Thyroid gland (tissue), 4 donors: ENCODE data around the gene SCN10A. TPM values are rescaled to one million over a fixed set of nuclear protein-coding genes. Genes with fewer than 3 reads are reported as not detected.

Experiments
- DNase-seq, 2 donors: peaks; one replicate each; pipeline ENCODE4 v3.0.0-alpha.2; 2019
- H3K27ac ChIP-seq, 3 donors: fragments of 200-600 bp; sonication (generic); 1 replicate in 2 of 3; 2 replicates in 1 of 3; pipeline ENCODE4 v1.5.1; 2016 to 2019; ENCODE audit warnings: mild to moderate bottlenecking in 1 of 3, moderate library complexity in 1 of 3
- H3K27me3 ChIP-seq: fragments of 200-600 bp; sonication (generic); one replicate; pipeline ENCODE4 v1.5.1; 2019
- H3K36me3 ChIP-seq, 2 donors: fragments of 200-600 bp; sonication (generic); one replicate each; pipeline ENCODE4 v1.5.1; 2016 to 2019
- H3K4me1 ChIP-seq, 2 donors: fragments of 200-600 bp; sonication (generic); one replicate each; pipeline ENCODE4 v1.5.1; 2017 to 2019
- H3K4me3 ChIP-seq, 3 donors: fragments of 200-600 bp; sonication (generic); replicated peaks in 1 of 3; 1 replicate in 2 of 3; 2 replicates in 1 of 3; pipeline ENCODE4 v1.5.1; 2016; ENCODE audit warnings: mild to moderate bottlenecking in 1 of 3
- H3K9me3 ChIP-seq: fragments of 200-600 bp; sonication (generic); one replicate; pipeline ENCODE4 v1.5.1; 2017
- POLR2A ChIP-seq, 2 donors: fragments of 450-650 bp; IDR thresholded peaks; one replicate each; pipeline ENCODE4 v1.6.1; 2017; ENCODE audit warnings: antibody characterized with exemption in 2 of 2, mild to moderate bottlenecking in 2 of 2, moderate library complexity in 1 of 2
- WGBS, 2 donors: methylation state at CpG; one replicate each; pipeline ENCODE4 v1.1.5; 2017; 5-methylcytosine and 5-hydroxymethylcytosine counted together
- intact Hi-C: fragments of 100-400 bp; cut with DNase I; formaldehyde crosslinking; loops from one replicate; pipeline ENCODE4 v1.15.1; 2023
- total RNA-seq, 4 donors: library from RNA; depleted of rRNA; stranded (reverse); fragments of >200 nt; gene quantifications; one replicate each; pipeline ENCODE4 v1.2.3, GENCODE V29; 2016
- TF ChIP-seq, protein P1 (sequence below), 6 experiments: fragments of 200-600 bp in 3 of 6; fragments of 450-650 bp in 3 of 6; sonication (generic) in 3 of 6; IDR thresholded peaks; one replicate each; pipeline ENCODE4 v1.5.1; 2016 to 2019; ENCODE audit warnings: antibody characterized with exemption in 6 of 6, mild to moderate bottlenecking in 2 of 6, inconsistent platforms in 1 of 6, moderate library complexity in 1 of 6

The SCN10A gene
- total RNA-seq, 4 donors from 2014 or later, result not detected

DNA sequence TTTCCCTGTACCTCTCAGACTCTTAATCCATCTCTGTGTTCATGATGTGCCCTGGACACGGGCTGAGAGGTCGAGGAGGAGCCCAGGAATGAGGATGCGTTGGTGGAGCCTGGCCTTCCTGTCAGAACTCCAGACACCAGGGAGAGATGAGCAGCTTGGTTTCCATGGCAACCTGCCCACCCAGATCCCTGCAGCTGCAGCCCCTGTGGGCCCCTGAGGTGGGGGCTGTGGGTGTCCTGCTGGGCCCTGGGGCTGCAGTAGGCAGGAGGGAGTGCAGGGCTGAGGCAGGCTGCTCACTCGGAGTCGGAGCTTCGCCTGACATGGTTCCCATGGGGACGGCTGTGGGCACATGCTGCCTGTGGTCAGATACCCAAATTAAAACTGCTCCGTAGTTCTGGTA is 7.7 kb upstream of the SCN10A start:
- no peak for DNase-seq
- TF ChIP-seq, protein P1, sequence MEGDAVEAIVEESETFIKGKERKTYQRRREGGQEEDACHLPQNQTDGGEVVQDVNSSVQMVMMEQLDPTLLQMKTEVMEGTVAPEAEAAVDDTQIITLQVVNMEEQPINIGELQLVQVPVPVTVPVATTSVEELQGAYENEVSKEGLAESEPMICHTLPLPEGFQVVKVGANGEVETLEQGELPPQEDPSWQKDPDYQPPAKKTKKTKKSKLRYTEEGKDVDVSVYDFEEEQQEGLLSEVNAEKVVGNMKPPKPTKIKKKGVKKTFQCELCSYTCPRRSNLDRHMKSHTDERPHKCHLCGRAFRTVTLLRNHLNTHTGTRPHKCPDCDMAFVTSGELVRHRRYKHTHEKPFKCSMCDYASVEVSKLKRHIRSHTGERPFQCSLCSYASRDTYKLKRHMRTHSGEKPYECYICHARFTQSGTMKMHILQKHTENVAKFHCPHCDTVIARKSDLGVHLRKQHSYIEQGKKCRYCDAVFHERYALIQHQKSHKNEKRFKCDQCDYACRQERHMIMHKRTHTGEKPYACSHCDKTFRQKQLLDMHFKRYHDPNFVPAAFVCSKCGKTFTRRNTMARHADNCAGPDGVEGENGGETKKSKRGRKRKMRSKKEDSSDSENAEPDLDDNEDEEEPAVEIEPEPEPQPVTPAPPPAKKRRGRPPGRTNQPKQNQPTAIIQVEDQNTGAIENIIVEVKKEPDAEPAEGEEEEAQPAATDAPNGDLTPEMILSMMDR (IDR thresholded peaks at IDR 0.05), result no peak
- TF ChIP-seq POLR2A (IDR thresholded peaks at IDR 0.05), result no peak
- H3K4me3 ChIP-seq, result no peak overlapping the region
- no peaks in the 10 kb centered on the region for H3K27me3 ChIP-seq
- no peaks in the 10 kb centered on the region for H3K9me3 ChIP-seq
- 66 to 72% methylated on average over 6 to 8 of the region's 8 CpGs for WGBS, 2 donors
- no peak overlapping the region for H3K27ac ChIP-seq
- no peaks in the 10 kb centered on the region for H3K36me3 ChIP-seq
- no peaks in the 10 kb centered on the region for H3K4me1 ChIP-seq
- intact Hi-C loops, result no loop called here

DNA sequence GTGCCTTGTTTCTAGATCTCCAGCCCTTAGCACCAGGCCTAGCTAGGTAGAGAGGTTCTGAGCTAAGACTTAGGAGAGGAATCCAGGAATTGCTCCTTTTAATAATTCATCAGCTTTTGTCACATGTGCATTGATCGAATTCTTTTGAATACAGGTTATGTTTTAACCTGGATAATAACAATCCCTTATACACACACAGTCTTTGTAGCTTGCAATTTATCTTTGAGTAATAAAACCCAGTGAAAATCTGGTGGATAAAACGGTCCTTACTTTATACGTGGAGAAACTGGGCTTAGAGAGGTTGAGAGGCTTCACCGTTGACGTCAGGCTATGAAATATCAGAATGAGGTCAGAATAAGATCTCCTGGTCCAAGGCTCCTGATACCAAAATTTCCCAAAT is 7.2 kb upstream of the SCN10A start:
- no peaks in the 10 kb centered on the region for H3K27me3 ChIP-seq
- H3K4me1 ChIP-seq, result no peaks in the 10 kb centered on the region
- no peak overlapping the region for H3K27ac ChIP-seq
- no peak for DNase-seq
- no peak overlapping the region for H3K4me3 ChIP-seq
- TF ChIP-seq, protein P1 (IDR thresholded peaks at IDR 0.05), result no peak
- TF ChIP-seq POLR2A (IDR thresholded peaks at IDR 0.05), result no peak
- H3K36me3 ChIP-seq, result no peaks in the 10 kb centered on the region
- intact Hi-C loops, result no loop called here
- no peaks in the 10 kb centered on the region for H3K9me3 ChIP-seq
- WGBS, 2 donors, result 86 to 92% methylated on average over 5 of the region's 5 CpGs

DNA sequence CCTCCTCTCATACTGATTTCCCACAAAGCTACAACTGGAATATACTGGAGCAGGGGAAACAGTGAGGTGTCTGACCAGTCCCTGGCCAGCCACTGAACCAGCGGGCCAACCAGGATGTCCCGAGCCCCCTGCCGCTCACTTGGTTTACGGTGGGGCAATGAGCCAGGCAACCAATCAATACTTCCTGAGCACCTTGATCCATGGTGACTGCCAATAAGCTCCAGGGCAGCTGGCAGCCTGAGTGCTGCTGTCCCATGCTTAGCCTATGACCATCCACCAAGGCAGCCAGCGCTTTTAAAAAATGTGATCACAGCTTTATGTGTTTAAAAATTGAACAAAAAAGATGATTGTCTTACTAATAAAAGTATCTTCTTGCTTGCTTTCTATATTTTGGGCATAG is 4.2 kb downstream of the SCN10A start:
- no peaks in the 10 kb centered on the region for H3K36me3 ChIP-seq
- H3K27ac ChIP-seq, result no peak overlapping the region
- intact Hi-C loops, result no loop called here
- no peaks in the 10 kb centered on the region for H3K9me3 ChIP-seq
- no peaks in the 10 kb centered on the region for H3K4me1 ChIP-seq
- no peak for DNase-seq
- no peaks in the 10 kb centered on the region for H3K27me3 ChIP-seq
- no peak overlapping the region for H3K4me3 ChIP-seq
- no peak for TF ChIP-seq POLR2A (IDR thresholded peaks at IDR 0.05)
- TF ChIP-seq, protein P1 (IDR thresholded peaks at IDR 0.05), result no peak
- 82% methylated on average over 5 of the region's 5 CpGs for WGBS, 2 donors

DNA sequence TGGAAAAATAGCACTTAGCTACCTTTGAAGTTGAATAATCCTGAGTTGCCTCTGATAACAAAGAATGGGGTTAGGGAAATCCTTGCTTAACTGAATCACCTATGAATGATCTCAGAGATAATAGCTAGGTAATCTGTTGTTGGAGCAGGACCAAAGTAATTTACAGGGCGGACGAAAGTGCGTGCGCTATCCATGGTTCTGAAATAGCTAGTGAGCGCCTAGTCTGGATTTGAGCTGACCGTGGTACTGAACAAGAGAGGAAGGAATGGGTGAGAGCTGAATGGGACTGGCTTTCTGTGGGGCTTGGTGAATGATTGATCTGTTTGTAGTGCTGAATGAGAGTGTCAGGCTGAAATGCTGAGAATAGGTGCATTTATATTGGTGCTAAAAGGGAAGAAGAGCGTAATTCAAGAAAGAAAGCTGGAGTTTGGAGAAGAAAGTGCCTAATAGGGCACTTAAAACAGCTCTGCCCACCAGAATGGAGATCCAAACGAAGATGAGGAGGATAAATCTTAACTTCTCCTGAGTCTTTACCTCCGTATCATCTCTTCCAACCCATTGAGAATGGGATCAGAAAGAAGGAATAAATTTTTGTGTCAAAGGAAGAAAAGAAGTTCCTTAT is 10.1 kb downstream of the SCN10A start:
- no peak for TF ChIP-seq POLR2A (IDR thresholded peaks at IDR 0.05)
- TF ChIP-seq, protein P1 (IDR thresholded peaks at IDR 0.05), result no peak
- no peaks in the 10 kb centered on the region for H3K4me1 ChIP-seq
- DNase-seq, result peak; percentile 17 to 41

DNA sequence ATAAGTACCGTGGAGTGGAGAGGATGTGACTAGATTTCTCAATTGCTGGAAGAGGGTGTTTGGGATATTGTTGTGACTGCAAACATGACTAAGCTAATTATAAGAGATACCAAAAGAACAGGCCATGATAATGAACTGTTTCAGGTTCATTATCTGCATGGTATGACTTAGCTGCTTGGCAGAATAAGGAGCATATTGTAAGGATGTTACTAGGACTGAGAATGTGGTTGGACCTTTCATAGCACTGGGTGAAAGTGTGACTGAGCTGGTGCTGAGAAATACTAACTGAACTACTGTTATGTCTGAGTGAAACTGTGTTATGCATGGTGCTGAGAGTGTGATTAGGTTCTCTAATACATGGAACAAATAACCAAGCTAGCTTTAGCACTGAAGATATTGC is 11.0 kb downstream of the SCN10A start:
- no peaks in the 10 kb centered on the region for H3K9me3 ChIP-seq
- WGBS, 2 donors, result 65 to 72% methylated on average over 1 of the region's 1 CpG
- no peaks in the 10 kb centered on the region for H3K27me3 ChIP-seq
- H3K36me3 ChIP-seq, result no peaks in the 10 kb centered on the region
- H3K4me3 ChIP-seq, result no peak overlapping the region
- intact Hi-C loops, result no loop called here
- no peak overlapping the region for H3K27ac ChIP-seq
- no peaks in the 10 kb centered on the region for H3K4me1 ChIP-seq
- TF ChIP-seq, protein P1 (IDR thresholded peaks at IDR 0.05), result no peak
- no peak for TF ChIP-seq POLR2A (IDR thresholded peaks at IDR 0.05)
- no peak for DNase-seq

More for the DNA sequence above, 10.1 kb downstream of the SCN10A start:
- no peaks in the 10 kb centered on the region for H3K9me3 ChIP-seq
- H3K27ac ChIP-seq, result no peak overlapping the region
- H3K36me3 ChIP-seq, result no peaks in the 10 kb centered on the region
- no peaks in the 10 kb centered on the region for H3K27me3 ChIP-seq
- intact Hi-C loops, result no loop called here
- H3K4me3 ChIP-seq, result no peak overlapping the region
- 18% methylated on average over 9 of the region's 9 CpGs for WGBS, 2 donors
